Skeletal muscle satellite cell (primary cell): Measurements from ENCODE around the gene DPF3.

Source experiments
- H3K27me3 ChIP-seq: 2 replicates; pipeline ENCODE4 v1.7.0; 2013; ENCODE audit warnings: low read length; ENCODE audit not compliant: control insufficient read depth, insufficient read depth
- H3K36me3 ChIP-seq: 2 replicates; pipeline ENCODE4 v1.7.0; 2013; ENCODE audit warnings: mild to moderate bottlenecking, control low read depth, low read length; ENCODE audit not compliant: insufficient read depth
- H3K4me1 ChIP-seq: 2 replicates; pipeline ENCODE4 v1.7.0; 2013; ENCODE audit warnings: low read length; ENCODE audit not compliant: control insufficient read depth, insufficient read depth
- H3K4me2 ChIP-seq: 2 replicates; pipeline ENCODE4 v1.7.0; 2013; ENCODE audit warnings: mild to moderate bottlenecking, low read length
- H3K4me3 ChIP-seq: 2 replicates; pipeline ENCODE4 v1.7.0; 2013; ENCODE audit warnings: low read length
- H3K9ac ChIP-seq: 2 replicates; pipeline ENCODE4 v1.7.0; 2013; ENCODE audit warnings: mild to moderate bottlenecking, low read depth, low read length, moderate library complexity
- H3K9me3 ChIP-seq: replicated peaks from 2 replicates; pipeline ENCODE4 v1.7.0; 2013; ENCODE audit warnings: mild to moderate bottlenecking, control low read depth, low read length

DPF3 gene

DNA sequence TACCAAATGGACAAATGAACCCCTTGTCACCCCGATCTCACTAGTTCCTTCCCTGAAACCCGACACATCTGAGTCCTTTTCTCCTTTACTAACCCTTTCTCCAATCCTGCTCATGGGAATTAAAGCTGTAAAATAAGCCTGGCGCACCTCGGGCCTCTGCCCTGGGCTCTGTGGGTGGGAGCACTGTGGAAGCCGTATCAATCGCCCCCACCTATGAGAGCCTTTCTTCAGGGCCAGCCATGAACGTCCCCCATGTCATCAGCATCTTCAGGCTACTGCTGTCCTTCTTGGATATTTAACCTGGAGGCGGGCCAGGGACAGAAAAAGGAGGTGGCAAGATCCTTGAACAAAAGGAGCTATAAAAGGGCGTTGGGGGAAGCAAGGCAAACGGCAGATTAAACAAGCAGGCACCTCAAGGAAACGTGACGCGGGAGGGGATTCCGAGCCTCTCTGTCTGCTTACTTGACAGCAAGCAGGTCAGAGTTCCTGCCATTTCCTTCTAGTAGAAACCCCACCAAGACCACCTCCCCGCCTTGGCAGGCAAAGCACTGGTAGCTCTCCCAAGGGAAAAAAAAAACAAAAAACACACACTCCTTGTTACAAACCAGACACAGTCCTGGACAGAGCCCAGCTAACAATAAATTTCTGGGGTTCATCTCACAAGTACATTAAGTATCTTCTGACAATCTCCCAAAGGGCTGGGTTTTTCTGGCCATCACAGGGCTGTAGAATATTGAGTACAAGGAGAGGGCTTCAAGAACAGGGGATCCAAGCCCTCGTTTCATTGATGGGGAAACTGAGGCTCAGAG is 62.9 kb downstream of the DPF3 start:
- no peak overlapping the region for H3K9ac ChIP-seq
- no peak overlapping the region for H3K4me3 ChIP-seq
- no peaks in the 10 kb centered on the region for H3K27me3 ChIP-seq
- H3K9me3 ChIP-seq: no peaks in the 10 kb centered on the region
- H3K4me2 ChIP-seq: no peak overlapping the region
- H3K4me1 ChIP-seq: peaks cover 9% of the 10 kb centered on the region
- no peaks in the 10 kb centered on the region for H3K36me3 ChIP-seq

DNA sequence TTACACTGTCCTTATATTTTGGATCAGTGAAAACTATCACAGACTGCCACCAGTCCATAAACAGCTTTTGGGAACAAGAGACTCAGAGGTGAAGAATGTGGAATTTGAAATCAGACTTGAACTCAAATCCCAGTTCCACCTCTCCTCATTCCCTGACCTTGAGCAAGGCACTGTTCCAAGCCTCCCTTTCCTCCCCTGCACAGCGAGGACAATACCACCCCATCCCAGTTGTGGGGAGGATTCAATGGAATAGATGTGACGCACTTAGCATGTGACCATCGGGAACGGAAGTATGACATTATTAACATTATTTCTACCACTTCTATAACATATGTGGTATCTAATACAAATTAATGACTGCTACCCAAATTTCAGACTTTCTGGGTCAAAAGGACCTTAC is 63.5 kb downstream of the DPF3 start:
- Histone ChIP-seq H3K9me3 (no peaks in the 10 kb centered on the region), H3K4me3 (no peak overlapping the region), H3K4me1 (peaks cover 9% of the 10 kb centered on the region), H3K27me3 (no peaks in the 10 kb centered on the region), H3K9ac (no peak overlapping the region), H3K36me3 (no peaks in the 10 kb centered on the region), H3K4me2 (no peak overlapping the region)

DNA sequence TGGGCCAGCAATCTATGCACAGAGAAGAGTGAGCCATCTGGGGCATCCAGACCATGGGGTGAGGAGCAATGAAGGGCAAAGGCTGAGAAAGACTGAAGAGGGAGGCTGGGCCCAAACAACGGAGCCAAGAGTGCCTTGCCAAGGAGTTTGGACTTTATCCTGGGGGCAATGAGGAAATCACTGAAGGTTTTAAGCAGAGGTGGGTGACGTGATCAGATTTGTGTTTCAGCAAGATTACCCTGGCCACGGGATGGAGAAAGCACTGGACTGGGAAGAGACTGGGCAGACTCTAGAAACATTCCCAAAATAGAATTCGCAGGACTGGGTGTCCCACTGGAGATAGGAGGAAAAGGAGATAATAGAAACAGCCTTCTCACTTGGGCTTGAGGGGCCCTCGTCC is 65.3 kb downstream of the DPF3 start:
- no peak overlapping the region for H3K4me3 ChIP-seq
- H3K9ac ChIP-seq: no peak overlapping the region
- no peak overlapping the region for H3K4me2 ChIP-seq
- H3K27me3 ChIP-seq: no peaks in the 10 kb centered on the region
- H3K9me3 ChIP-seq: no peaks in the 10 kb centered on the region
- H3K36me3 ChIP-seq: no peaks in the 10 kb centered on the region
- peaks cover 9% of the 10 kb centered on the region for H3K4me1 ChIP-seq

DNA sequence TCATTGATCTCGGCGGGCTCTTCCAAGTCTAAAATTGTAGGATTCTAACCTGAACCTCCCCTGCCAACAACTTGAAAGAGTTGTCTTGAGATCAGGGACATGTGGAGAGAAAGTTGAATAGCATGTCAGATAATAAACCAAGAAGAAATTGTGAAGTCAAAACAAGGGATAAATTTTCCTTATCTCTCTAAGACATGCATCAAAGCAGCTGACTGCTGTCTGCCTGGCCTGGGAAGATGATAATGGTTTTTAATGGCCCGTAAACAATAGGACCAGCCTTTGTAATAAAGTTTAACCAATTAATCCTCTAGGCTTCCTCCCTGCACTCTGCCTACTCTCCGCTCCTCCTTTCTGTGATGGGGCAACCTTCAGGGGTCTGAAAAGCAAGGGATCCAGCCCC is 67.9 kb downstream of the DPF3 start:
- H3K4me2 ChIP-seq: no peak overlapping the region
- H3K36me3 ChIP-seq: no peaks in the 10 kb centered on the region
- H3K9me3 ChIP-seq: no peaks in the 10 kb centered on the region
- H3K4me3 ChIP-seq: no peak overlapping the region
- H3K9ac ChIP-seq: no peak overlapping the region
- no peaks in the 10 kb centered on the region for H3K27me3 ChIP-seq
- peaks cover 7% of the 10 kb centered on the region for H3K4me1 ChIP-seq

DNA sequence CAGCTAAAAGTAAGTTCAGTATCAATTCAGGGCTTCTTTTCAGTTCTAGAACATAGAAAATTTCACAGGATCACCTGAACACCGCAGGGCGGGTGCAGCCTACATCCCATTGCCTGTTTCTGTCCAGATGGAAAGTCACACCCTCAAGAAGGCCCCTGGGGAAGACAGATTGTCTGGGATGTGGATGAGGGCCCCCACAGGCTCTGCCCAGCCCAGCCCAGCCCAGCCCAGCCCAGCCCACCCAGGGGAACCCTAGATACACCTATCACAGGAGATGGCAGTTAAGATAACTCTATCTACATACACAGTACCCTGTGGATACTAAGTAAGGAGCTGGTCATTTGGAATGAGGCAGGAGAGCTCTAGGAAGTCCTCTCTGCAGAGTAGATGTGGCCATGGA is 68.4 kb downstream of the DPF3 start:
- no peaks in the 10 kb centered on the region for H3K36me3 ChIP-seq
- peaks cover under 1% of the 10 kb centered on the region for H3K4me1 ChIP-seq
- H3K9ac ChIP-seq: no peak overlapping the region
- no peaks in the 10 kb centered on the region for H3K9me3 ChIP-seq
- H3K4me2 ChIP-seq: no peak overlapping the region
- H3K27me3 ChIP-seq: no peaks in the 10 kb centered on the region
- H3K4me3 ChIP-seq: no peak overlapping the region

DNA sequence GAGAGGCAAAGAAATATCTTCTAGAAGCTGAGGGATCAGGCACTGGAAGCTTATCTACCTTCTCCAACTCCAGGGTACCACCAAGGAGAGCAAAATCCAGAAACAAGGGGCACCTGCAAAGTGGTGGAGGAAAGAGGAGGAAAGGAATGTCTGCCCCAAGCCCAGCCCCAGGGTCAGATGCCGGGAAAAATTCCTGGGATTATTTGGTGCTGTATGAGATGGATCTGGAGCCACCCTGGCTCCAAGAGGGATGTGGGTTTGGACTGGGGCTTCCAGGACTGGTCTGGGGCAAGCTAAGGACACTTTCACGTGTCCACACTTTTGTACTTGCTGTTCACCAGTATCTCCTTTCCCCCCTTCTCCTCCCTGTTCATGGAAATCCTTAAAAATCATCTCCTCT is 69.8 kb downstream of the DPF3 start:
- H3K4me3 ChIP-seq: no peak overlapping the region
- no peaks in the 10 kb centered on the region for H3K27me3 ChIP-seq
- no peaks in the 10 kb centered on the region for H3K9me3 ChIP-seq
- H3K4me1 ChIP-seq: no peaks in the 10 kb centered on the region
- H3K4me2 ChIP-seq: no peak overlapping the region
- no peak overlapping the region for H3K9ac ChIP-seq
- no peaks in the 10 kb centered on the region for H3K36me3 ChIP-seq

DNA sequence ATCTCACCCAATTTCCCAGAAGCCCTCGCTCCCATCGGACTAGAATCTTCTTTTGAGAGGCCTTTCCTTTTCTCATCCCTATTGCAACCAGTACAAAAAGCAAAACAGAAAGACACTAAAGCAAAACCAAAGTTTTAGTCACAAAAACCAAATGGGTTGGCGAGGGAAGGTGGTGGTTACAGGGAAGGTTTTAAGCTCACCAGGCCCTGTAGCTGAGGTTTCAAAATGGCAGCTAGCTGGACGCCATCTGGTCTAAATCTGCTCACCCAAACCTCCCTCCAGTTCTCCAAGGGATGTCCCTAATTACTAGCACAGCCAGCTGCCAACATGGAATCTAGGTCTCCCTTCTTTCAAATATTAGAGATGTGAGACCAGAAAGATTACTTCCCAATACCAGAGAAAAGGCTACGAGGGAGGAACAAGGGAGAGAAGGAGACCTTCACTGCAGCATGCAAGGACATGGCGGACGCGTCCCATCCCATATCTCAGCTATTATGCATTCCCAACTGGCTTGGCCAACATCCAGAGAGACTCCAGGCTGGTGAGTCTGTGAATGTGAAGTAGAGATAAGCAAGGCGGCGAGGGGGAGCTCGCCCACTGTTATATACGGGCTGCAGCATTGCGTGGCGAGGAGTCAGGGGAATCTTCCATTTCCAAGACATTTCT is 70.8 kb downstream of the DPF3 start:
- H3K36me3 ChIP-seq: no peaks in the 10 kb centered on the region
- H3K9me3 ChIP-seq: no peaks in the 10 kb centered on the region
- H3K27me3 ChIP-seq: no peaks in the 10 kb centered on the region
- H3K4me3 ChIP-seq: no peak overlapping the region
- H3K4me1 ChIP-seq: no peaks in the 10 kb centered on the region
- H3K4me2 ChIP-seq: no peak overlapping the region
- no peak overlapping the region for H3K9ac ChIP-seq

DNA sequence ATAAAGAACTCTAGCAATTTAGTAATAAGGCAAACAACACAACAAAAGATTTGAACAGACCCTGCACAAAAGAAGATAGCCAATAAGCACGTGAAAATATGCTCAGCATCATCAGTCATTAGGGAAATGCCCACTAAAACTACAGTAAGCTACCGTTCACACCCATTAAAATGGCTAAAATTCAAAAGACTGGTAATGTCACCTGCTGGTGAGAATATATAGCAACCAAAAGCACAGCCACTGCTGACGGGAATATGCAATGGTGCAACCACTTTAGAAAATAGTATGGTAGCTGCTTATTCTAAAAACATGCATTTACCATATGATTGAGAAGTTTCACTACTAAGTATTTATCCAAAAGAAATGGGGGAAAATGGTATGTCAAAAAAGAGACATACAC is 74.9 kb downstream of the DPF3 start:
- Histone ChIP-seq H3K9ac (no peak overlapping the region), H3K4me3 (no peak overlapping the region), H3K27me3 (no peaks in the 10 kb centered on the region), H3K36me3 (no peaks in the 10 kb centered on the region), H3K4me1 (no peaks in the 10 kb centered on the region), H3K9me3 (no peaks in the 10 kb centered on the region), H3K4me2 (no peak overlapping the region)

DNA sequence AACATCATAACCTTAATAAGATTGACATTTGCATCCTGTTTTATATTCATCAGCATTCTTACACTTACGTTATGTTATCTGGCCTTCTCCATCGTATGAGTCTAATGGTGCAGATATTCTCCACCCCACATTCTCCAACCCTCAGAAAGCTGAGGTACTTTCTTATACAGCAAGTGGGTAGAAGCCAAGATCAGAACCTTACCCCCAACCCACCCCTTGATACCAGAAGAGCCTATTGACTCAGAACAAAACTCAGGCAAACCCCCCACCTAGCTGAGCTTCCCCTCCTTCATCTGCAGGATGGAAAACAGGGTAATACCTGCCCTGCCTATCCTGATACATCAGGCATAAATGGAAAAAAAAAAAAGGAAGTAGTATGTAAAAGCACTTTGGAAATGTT is 77.6 kb downstream of the DPF3 start:
- Histone ChIP-seq H3K4me2 (no peak overlapping the region), H3K4me3 (no peak overlapping the region), H3K27me3 (no peaks in the 10 kb centered on the region)

DNA sequence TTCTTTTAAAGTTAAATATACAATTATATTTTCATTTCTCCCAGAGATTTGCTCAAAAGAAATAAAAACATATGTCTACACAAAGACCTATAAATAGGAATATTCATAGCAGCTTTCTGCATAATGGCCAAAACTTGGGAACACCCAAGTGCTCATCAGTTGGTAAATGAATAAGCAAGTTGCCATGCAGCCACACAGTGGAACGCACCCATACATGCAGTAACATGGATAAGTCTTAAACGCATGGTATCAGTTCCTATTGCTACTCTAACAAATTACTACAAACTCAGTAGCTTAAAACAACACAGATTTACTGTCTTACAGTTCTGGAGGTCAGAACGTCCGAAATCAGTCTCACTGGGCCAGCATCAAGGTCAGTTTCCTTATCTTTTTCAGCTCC is 78.5 kb downstream of the DPF3 start:
- no peak overlapping the region for H3K4me3 ChIP-seq
- H3K4me2 ChIP-seq: no peak overlapping the region
- H3K27me3 ChIP-seq: no peaks in the 10 kb centered on the region
- H3K9ac ChIP-seq: no peak overlapping the region
- H3K36me3 ChIP-seq: no peaks in the 10 kb centered on the region
- H3K9me3 ChIP-seq: no peaks in the 10 kb centered on the region
- H3K4me1 ChIP-seq: no peaks in the 10 kb centered on the region

More for the DNA sequence above, 77.6 kb downstream of the DPF3 start:
- Histone ChIP-seq H3K36me3 (no peaks in the 10 kb centered on the region), H3K4me1 (no peaks in the 10 kb centered on the region), H3K9me3 (no peaks in the 10 kb centered on the region), H3K9ac (no peak overlapping the region)

DNA sequence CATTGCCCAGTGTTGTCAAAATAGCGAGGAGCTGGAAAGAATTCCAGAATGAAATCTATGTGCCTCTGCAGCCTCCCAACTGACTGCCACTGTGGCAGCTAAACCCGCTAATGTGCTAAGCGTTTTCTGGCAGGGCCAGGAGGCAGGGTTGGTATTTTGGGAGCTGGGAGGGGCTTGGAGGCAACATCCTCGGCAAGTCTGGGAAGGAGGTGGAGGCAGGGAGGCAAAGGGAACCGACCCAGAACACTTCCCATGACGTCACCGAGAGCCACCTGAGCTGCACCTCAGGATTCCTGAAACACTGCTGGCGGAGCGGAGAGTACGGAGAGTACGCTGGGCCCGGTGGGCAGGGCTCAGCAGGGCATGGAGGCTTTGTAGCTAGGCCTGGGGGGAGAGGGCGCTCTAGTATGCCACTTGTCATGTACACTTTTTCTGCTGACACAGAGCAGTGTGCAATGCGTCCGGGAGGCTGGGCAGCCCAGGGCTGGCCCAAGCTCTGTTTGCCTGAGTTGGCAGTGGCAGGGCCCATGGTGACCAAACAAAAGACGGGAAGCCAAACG is 81.5 kb downstream of the DPF3 start:
- no peak overlapping the region for H3K9ac ChIP-seq
- H3K4me1 ChIP-seq: no peaks in the 10 kb centered on the region
- no peak overlapping the region for H3K4me3 ChIP-seq
- H3K4me2 ChIP-seq: no peak overlapping the region
- H3K36me3 ChIP-seq: no peaks in the 10 kb centered on the region
- H3K9me3 ChIP-seq: no peaks in the 10 kb centered on the region
- no peaks in the 10 kb centered on the region for H3K27me3 ChIP-seq

DNA sequence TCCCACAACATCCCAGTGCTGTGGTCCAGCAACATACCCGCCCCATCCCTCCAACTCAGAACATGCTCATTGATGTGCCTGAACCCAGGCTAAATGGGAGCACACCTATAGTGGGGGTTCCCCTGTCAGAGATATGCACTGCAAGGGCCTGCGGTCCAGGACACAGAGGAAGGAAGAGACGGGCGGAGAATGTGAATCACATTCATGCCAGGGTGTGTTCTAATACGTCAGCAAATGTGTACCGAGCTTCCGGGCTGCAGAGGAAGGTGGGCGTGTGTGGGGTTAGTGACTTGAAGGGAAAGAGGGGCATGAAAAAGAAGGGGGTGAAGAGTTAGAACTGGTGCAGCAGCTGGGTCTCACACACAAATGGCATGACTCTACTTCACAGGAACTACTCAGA is 83.7 kb downstream of the DPF3 start:
- H3K27me3 ChIP-seq: no peaks in the 10 kb centered on the region
- H3K9me3 ChIP-seq: no peaks in the 10 kb centered on the region
- H3K4me1 ChIP-seq: peaks cover 4% of the 10 kb centered on the region
- no peak overlapping the region for H3K9ac ChIP-seq
- no peak overlapping the region for H3K4me3 ChIP-seq
- no peak overlapping the region for H3K4me2 ChIP-seq
- H3K36me3 ChIP-seq: no peaks in the 10 kb centered on the region
